Fibroblast of skin of scalp (primary cell): ENCODE measurements around the gene GRM7.

Experiments used
- DNase-seq: peaks from one replicate; pipeline ENCODE4 v3.0.0-alpha.2; 2013

Gene GRM7

DNA sequence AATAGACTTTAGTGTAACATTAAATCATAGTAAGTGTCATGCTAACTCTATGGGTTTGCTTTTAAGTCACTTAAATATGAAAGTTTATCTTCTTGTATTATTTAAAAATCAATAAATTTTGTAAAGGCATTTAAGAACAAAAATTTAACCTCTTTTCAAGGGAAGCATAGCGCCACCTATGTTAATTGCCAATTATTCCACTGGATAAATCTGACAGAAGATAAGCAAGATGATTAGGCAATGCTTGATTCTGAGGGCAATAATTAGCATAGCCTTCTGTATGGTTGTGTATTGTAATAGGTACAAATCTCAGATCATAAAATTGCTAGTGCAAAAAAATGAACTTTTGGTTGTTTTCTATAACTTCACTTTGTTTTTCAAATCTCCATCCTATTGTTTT, 560.1 kb downstream of the GRM7 start:
- DNase-seq: no peak

DNA sequence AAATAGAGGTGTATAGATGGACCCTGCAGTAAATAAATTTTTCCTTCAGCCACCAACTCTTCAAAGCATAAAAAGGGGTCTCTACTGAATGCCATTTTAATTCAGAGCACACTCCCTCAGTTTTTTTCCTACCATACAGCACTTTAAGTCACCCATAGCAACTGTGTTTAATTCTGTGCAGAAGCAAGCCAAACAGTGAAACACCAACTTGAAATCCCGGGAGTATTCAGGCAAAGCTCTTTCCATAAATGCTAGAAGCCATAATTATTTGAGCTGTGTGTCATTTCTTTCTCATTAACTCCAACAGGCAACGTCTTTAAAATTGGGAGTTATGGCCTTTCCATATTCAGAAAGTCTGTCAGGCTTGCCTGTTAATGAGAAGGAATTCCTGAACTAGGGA, 562.1 kb downstream of the GRM7 start:
- no peak for DNase-seq

DNA sequence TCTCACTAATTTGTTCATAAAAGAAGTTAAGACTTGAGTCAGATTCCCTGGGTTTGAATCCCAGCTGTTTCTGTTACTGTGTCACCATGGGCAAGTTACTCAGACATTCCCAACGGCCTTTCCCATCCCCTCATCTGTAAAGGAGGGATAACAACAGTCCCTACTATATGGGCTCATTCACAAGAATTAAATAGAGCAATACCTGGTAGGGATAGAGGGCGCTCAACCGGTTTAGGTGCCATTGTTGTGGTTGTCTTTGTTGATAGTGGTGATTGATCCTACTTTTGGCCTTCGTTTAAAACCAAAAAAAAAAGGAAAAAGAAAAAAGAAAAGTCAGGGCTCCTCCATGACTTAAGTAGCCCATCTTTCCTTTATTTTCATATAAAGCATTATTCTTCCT, 563.1 kb downstream of the GRM7 start:
- no peak for DNase-seq

GRCh38 chr3:7428206-7428718, 567.3 kb downstream of the GRM7 start:
- no peak for DNase-seq

DNA sequence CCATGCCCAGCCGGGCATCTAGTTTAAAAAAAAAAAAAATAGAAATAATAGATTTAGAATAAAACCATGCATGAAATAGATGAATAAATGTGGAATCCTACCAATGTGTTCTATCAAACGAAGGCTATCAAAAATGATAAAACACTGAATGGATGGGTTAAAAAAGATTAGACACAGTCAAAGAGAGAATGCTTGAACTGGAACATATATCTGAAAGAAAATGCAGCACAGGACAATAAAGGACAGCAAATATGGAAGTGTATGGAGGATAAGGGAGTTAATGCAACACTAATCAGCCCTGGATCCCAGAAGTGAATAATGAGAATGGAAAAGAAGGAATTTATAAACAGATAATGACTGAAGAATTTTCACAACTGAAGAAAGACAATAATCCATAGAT, 571.7 kb downstream of the GRM7 start:
- no peak for DNase-seq

DNA sequence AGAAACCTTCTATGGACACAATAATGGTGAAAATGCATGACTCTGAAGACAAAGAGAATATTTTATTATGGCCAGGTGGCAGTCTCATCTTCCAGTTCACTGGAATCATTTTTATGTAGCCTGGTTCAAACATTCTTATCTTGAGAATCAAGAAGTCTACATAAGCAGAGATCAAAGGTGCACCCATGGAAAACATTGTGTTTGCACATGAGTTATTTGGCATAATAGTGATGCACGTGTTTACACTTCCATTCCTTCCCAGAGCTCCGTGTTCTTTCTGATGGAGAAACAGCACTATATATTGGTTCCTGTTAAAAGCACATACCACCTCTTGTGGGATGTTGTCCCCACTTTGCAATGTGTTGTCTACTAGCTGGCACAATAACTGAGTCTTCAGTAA, 572.2 kb downstream of the GRM7 start:
- DNase-seq: no peak

DNA sequence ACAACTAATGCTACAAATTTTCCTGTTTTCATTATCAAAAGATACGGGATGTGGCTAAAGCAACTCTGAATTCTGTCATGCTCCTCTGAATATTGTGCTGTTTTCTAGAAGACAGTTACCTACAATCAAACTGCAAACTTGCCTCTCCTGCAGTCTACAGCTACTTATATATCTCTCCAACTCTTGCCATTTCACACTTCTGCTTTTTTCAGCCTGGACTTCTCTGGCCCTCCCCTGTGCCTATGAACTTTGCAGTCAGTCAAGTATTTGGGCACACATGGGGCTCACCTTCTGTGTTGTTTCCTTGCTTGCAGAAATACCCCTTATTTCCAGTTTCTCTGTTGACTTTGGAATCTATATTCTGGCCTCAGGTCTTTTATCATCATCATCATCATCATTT, 575.6 kb downstream of the GRM7 start:
- DNase-seq: no peak

DNA sequence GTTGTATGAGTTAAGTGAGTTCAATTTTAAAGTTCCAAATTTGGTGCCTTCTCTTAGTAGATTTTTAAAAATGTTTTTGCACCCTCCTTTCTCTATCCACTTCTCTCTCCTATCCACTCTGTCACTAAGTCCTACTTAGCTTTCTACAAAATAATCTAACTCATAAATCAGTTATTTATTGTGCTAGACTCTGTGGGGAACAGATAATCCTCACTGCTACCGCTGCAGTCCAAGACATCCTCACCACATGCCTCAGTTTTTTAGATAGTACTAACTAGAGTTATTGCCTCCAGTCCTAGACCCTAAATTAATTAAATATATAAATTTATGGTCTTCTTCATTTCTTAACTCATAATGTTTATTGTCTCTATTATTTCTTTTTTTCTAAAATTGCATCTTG, 576.3 kb downstream of the GRM7 start:
- no peak for DNase-seq

GRCh38 chr3:7439101-7439680, 578.3 kb downstream of the GRM7 start:
- no peak for DNase-seq

- DNase-seq: no peak
Measured at GRCh38 chr3:7444886-7445285, 584.0 kb downstream of the GRM7 start.

DNA sequence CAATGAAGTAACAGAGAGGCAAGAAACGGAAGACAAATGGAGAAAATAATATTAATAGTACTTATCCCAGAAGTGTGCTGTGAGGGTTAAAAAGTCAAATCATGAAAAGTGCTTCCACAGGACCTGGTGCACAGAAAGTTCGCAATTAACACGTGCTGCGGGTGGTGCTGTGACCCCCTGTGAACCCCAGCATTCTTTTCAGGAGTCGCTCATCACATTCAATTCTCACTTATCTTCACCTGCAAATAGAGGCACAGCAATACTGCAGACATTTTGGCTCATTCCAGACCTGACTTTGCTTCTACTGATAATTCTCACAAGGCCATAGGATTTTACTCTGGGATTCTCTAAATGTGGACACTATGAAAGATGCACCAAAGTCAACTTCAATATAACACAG, 584.4 kb downstream of the GRM7 start:
- no peak for DNase-seq

- no peak for DNase-seq
Measured at GRCh38 chr3:7447197-7447769, 586.4 kb downstream of the GRM7 start.

DNA sequence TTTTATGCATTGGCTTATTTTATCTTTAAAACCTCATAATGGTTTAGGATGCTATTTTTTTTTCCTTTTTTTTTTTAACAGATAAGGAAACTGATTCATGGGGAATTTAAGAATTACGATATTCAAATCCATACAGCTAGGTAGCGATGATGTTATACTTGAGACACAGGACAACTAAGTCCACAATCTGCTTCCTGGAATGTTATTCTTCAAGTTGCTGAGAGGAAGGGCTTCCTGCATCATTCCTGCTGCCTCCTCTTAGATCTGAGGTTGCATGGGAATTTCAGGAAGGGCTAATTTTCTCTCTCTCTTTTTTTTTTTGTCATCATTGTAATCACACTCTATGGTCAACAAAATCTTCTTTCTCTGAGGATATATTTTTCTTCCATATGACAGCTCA, 595.5 kb downstream of the GRM7 start:
- DNase-seq: no peak

DNA sequence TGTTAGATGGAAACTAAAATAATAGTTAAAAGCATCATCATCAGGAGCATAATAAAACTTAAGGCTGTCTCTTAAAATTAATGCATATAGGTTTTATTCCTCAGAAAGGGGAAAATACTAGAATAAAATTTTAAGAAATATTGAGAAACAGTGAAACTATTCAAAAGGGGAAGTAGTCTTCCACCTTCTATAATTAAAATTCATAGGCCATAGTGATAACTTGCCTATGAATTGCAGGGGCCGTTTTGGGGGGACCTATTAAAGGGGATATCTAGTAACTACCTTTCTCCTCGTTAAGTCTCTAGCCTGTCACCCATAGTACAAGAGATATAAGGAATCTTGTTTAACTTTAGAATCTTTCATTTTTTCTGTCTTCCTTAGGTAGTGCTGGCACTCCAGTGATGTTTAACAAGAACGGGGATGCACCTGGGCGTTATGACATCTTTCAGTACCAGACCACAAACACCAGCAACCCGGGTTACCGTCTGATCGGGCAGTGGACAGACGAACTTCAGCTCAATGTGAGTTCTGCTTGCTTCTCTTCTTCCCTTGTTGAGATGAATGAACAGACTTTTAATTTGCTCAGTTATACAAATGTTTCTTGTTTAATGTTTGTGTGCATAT, 600.4 kb downstream of the GRM7 start:
- no peak for DNase-seq

GRCh38 chr3:7469866-7470265, 609.0 kb downstream of the GRM7 start:
- no peak for DNase-seq

DNA sequence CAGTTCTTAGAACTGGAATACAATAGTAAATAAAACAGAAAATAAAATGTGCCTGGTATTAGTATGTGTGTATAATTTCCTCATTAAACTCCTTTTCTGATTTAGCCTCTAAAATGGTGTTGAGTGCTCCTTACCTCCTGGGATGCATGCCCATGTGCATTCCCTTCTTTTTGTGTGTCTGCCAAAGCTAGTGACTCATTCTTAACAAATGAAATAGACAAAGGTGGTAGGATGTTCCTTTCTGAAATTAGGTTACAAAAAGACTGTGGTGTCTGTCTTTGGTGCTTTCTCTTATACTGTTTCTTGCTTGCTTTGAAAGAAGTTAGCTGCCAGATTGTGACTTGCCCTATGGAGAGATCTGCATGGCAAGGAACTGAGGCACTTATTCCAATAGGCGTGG, 623.7 kb downstream of the GRM7 start:
- DNase-seq: no peak

DNA sequence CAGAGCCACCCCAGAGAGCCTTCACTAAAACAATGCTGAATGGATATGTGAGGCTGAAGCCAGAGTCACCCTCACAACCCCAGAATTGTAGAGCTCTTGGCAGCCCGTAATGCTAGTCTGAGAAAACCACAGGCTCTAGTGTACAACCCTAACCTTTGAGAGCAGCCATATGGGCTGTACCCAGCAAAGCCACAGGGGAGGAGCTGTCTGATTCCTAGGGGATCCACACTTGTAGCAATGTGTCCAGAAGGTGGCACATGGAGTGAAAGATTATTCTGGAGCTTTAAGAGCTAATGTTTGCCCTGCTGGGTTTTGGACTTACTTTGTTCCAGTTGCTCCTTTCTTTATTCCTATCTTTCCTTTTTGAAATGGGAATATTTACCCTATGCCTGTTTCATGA, 626.8 kb downstream of the GRM7 start:
- no peak for DNase-seq

- DNase-seq: no peak
Measured at GRCh38 chr3:7489417-7489816, 628.5 kb downstream of the GRM7 start.

DNA sequence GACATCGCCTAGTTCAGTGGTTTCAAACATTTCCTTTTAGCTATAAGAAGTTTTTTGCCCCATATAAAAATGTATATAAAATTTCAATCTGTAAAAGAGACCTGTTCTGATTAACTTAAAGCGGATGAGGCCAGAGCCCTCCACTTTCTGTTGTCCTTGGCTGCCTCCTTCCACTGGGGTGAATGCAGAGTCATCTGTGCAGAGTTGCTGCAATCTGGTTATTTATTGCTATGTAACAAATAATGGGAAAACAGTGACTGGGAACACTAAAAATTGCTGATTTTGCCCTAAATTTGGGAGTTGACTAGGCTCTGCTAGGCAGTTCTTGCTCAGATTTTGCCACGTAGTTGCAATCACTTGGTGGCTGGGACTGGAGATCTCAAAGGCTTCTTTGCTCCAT, 637.8 kb downstream of the GRM7 start:
- no peak for DNase-seq

DNA sequence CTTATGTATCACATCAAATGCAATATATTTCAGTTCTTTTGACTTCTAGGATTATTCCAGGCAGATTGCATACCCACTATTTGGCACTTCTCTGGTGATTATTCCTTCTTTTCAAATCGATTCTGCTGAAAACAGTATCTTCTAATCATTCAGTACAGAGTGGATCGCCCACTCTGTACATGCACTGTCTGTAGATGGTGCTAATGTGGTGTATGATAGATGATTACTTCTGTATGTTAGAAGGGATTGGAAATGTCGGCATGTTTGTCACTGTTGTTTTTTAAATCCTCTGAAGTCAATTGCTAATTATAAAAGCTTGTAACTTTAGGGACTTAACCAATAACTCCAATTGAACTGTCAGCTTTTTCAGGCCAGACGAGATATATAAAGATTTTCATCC, 642.5 kb downstream of the GRM7 start:
- DNase-seq: no peak

GRCh38 chr3:7504886-7505775, 644.2 kb downstream of the GRM7 start:
- DNase-seq: peak; percentile 77

GRCh38 chr3:7506606-7507180, 645.8 kb downstream of the GRM7 start:
- no peak for DNase-seq

GRCh38 chr3:7508821-7509220, 647.9 kb downstream of the GRM7 start:
- DNase-seq: no peak
